Measurements from ENCODE around the gene C6orf118. TPM values are rescaled to one million over a fixed set of nuclear protein-coding genes. Genes with fewer than 3 reads are reported as not detected.

C6orf118 gene
- total RNA-seq, 4 donors from 2014 or later, result not detected

- intact Hi-C loops (cut with DNase I), result no loop called here
- Histone ChIP-seq H3K36me3 (no peaks in the 10 kb centered on the region), H3K4me3 (no peak overlapping the region), H3K4me1 (no peaks in the 10 kb centered on the region), H3K9me3 (peaks cover 0 to 11% (median 0%) of the 10 kb centered on the region in 3 donors), H3K27ac (no peak overlapping the region), H3K27me3 (no peaks in the 10 kb centered on the region)
- DNase-seq, result no peak
- 71 to 81% methylated on average over 3 of the region's 3 CpGs for WGBS, 2 donors
- TF ChIP-seq CTCF (IDR thresholded peaks at IDR 0.05) (no peak), POLR2A (IDR thresholded peaks at IDR 0.05) (no peak)
These were observed 11.7 kb upstream of the C6orf118 start for GRCh38 chr6:165321150-165321549.

- 73 to 77% methylated on average over 5 to 13 of the region's 14 CpGs for WGBS, 2 donors
- H3K4me3 ChIP-seq, result no peak overlapping the region
- H3K4me1 ChIP-seq, result no peaks in the 10 kb centered on the region
- H3K27ac ChIP-seq, result no peak overlapping the region
- H3K27me3 ChIP-seq, result no peaks in the 10 kb centered on the region
- no peak for DNase-seq
- peaks cover 0 to 11% (median 0%) of the 10 kb centered on the region in 3 donors for H3K9me3 ChIP-seq
- intact Hi-C loops (cut with DNase I), result no loop called here
- TF ChIP-seq POLR2A (IDR thresholded peaks at IDR 0.05) (no peak), CTCF (IDR thresholded peaks at IDR 0.05) (no peak)
- H3K36me3 ChIP-seq, result no peaks in the 10 kb centered on the region
These were observed 8.3 kb upstream of the C6orf118 start for GRCh38 chr6:165317723-165318122.

- TF ChIP-seq POLR2A (IDR thresholded peaks at IDR 0.05) (no peak), CTCF (IDR thresholded peaks at IDR 0.05) (no peak)
- WGBS, 2 donors, result 44 to 70% methylated on average over 1 to 3 of the region's 3 CpGs
- DNase-seq, result no peak
- no peaks in the 10 kb centered on the region for H3K9me3 ChIP-seq
- H3K4me3 ChIP-seq, result no peak overlapping the region
- H3K27ac ChIP-seq, result no peak overlapping the region
- no peaks in the 10 kb centered on the region for H3K27me3 ChIP-seq
- intact Hi-C loops (cut with DNase I), result no loop called here
- peaks cover 0 to 11% (median 4%) of the 10 kb centered on the region in 3 donors for H3K4me1 ChIP-seq
- no peaks in the 10 kb centered on the region for H3K36me3 ChIP-seq
These were observed 2.5 kb downstream of the C6orf118 start for GRCh38 chr6:165306955-165307354.

- H3K4me3 ChIP-seq, result no peak overlapping the region
- no peaks in the 10 kb centered on the region for H3K9me3 ChIP-seq
- intact Hi-C loops (cut with DNase I), result no loop called here
- no peak for DNase-seq
- no peaks in the 10 kb centered on the region for H3K4me1 ChIP-seq
- TF ChIP-seq CTCF (IDR thresholded peaks at IDR 0.05), result no peak
- TF ChIP-seq POLR2A (IDR thresholded peaks at IDR 0.05), result no peak
- no peaks in the 10 kb centered on the region for H3K36me3 ChIP-seq
- no peaks in the 10 kb centered on the region for H3K27me3 ChIP-seq
- WGBS, 2 donors, result 92 to 94% methylated on average over 9 to 31 of the region's 38 CpGs
- no peak overlapping the region for H3K27ac ChIP-seq
These were observed 7.8 kb downstream of the C6orf118 start for GRCh38 chr6:165301372-165302246.

GRCh38 chr6:165300422-165300936, 8.9 kb downstream of the C6orf118 start:
- Histone ChIP-seq H3K9me3 (no peaks in the 10 kb centered on the region), H3K4me3 (no peak overlapping the region), H3K36me3 (no peaks in the 10 kb centered on the region), H3K4me1 (no peaks in the 10 kb centered on the region), H3K27ac (no peak overlapping the region), H3K27me3 (no peaks in the 10 kb centered on the region)
- no peak for DNase-seq
- no peak for TF ChIP-seq POLR2A (IDR thresholded peaks at IDR 0.05)
- no peak for TF ChIP-seq CTCF (IDR thresholded peaks at IDR 0.05)
- WGBS, 2 donors, result 75 to 77% methylated on average over 13 of the region's 13 CpGs
- intact Hi-C loops (cut with DNase I), result no loop called here

Measured in esophagus squamous epithelium (tissue), 5 donors.